Adrenal gland (tissue), 12 donors: ENCODE results near the gene TMEM79. TPM values are rescaled to one million over a fixed set of nuclear protein-coding genes. Genes with fewer than 3 reads are reported as not detected.

Experiments
- DNase-seq, 7 donors: peaks; one replicate each; pipeline ENCODE4 v3.0.0-alpha.2; 2019 to 2020
- H3K27ac ChIP-seq, 5 donors: fragments of 200-600 bp; sonication (generic) in 4 of 5; 1 replicate in 3 of 5; 2 replicates in 2 of 5; pipeline versions ENCODE4 v1.5.1 to v1.8.0; 2016 to 2020; ENCODE audit warnings: mild to moderate bottlenecking in 1 of 5
- H3K27me3 ChIP-seq: fragments of 200-600 bp; 2 replicates; pipeline ENCODE4 v1.8.0; 2021
- H3K36me3 ChIP-seq, 2 donors: fragments of 200-600 bp; replicated peaks in 1 of 2; 1 replicate in 1 of 2; 2 replicates in 1 of 2; pipeline versions ENCODE4 v1.5.1 to v1.8.0; 2018 to 2022
- H3K4me1 ChIP-seq, 2 donors: fragments of 200-600 bp; replicated peaks in 1 of 2; 1 replicate in 1 of 2; 2 replicates in 1 of 2; pipeline versions ENCODE4 v1.5.1 to v1.8.0; 2018 to 2021
- H3K4me3 ChIP-seq, 4 donors: fragments of 200-600 bp; sonication (generic) in 3 of 4; one replicate each; pipeline ENCODE4 v1.5.1; 2016 to 2018
- H3K9me3 ChIP-seq, 3 donors: fragments of 200-600 bp; sonication (generic) in 1 of 3; replicated peaks in 1 of 3; 1 replicate in 2 of 3; 2 replicates in 1 of 3; pipeline versions ENCODE4 v1.5.1 to v1.8.0; 2016 to 2021
- POLR2A ChIP-seq, 2 donors: fragments of 450-650 bp; IDR thresholded peaks; one replicate each; pipeline ENCODE4 v1.6.1; 2017; ENCODE audit warnings: antibody characterized with exemption in 2 of 2, mild to moderate bottlenecking in 2 of 2, moderate library complexity in 1 of 2
- WGBS, 4 donors: extraction: QIAGEN DNeasy Blood & Tissue Kit in 2 of 4; methylation state at CpG; one replicate each; pipeline versions ENCODE4 v1.1.5 to v1.1.7; 2013 to 2017; 5-methylcytosine and 5-hydroxymethylcytosine counted together
- intact Hi-C, 2 donors: fragments of 100-400 bp; cut with DNase I; formaldehyde crosslinking; loops; one replicate each; pipeline versions ENCODE4 v1.14.1 to v1.15.0; 2022 to 2023
- polyA plus RNA-seq, 3 donors: library from polyadenylated mRNA; stranded (reverse); fragments of 200-250 nt in 2 of 3; fragments of 350-450 nt in 1 of 3; fragmentation: Illumina TruSeq in 1 of 3; extraction: RNeasy Lipid Tissue Mini Kit (QIAGEN cat#74804) in 1 of 3; gene quantifications; one replicate each; pipeline ENCODE4 v1.2.3, GENCODE V29; 2013 to 2014
- total RNA-seq, 9 donors: library from RNA; depleted of rRNA in 4 of 9; stranded (reverse); fragments of >200 nt in 4 of 9; fragments of 120-200 nt in 1 of 9; fragmentation: NEBNext Ultra II Directional in 1 of 9; extraction: Animal tissue kit (Norgen Biotek cat#: 25700) in 1 of 9; gene quantifications; one replicate each; pipeline versions ENCODE4 v1.1.0 to v1.2.4, GENCODE V29; 2013 to 2023
- TF ChIP-seq, protein P1 (sequence below), 6 experiments: fragments of 450-650 bp in 4 of 6; fragments of 200-600 bp in 2 of 6; sonication (generic) in 1 of 6; IDR thresholded peaks; 1 replicate in 5 of 6; 2 replicates in 1 of 6; pipeline versions ENCODE4 v1.5.1 to v1.8.0; 2016 to 2021; ENCODE audit warnings: antibody characterized with exemption in 6 of 6, mild to moderate bottlenecking in 2 of 6, moderate library complexity in 1 of 6
- donor health status: healthy with polysubstance abuse.
- donor health status: Bipolar disorder and iron deficiency.
- donor health status: DM: yes; HTN: yes; CAD: no.
- donor health status: DM: no; HTN: no; CAD: no.
- donor health status: DM: no; HTN: no; CAD: no.
- donor health status: DM: yes; HTN: yes; CAD: no.

The TMEM79 gene
- total and polyA plus RNA-seq, 12 donors = 1.0 to 6.3 (median 3.1) TPM

DNA sequence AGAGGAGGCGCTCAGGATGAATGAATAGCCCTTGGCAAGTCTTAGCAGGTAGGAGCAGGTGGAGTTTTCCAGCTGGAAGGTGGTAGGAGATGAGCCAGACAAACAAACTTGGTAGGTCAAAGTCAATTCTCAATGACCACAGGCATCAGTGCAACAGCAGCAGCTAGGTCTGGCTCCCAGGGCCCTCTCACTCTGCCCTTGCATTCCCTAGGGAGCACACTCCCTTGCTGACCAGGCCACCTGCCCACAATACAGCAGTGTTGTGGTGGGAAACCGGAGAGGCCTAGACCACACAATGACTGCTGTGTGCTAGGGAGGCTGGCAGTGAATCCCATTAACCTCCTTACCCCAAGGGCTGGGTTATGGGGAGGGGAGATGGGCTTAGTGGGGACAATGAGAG, 23.2 kb upstream of the TMEM79 start:
- H3K36me3 ChIP-seq = peaks cover 0 to 94% of the 10 kb centered on the region in 2 donors
- WGBS, 4 donors = 89 to 95% (median 93%) methylated on average over 2 of the region's 2 CpGs

DNA sequence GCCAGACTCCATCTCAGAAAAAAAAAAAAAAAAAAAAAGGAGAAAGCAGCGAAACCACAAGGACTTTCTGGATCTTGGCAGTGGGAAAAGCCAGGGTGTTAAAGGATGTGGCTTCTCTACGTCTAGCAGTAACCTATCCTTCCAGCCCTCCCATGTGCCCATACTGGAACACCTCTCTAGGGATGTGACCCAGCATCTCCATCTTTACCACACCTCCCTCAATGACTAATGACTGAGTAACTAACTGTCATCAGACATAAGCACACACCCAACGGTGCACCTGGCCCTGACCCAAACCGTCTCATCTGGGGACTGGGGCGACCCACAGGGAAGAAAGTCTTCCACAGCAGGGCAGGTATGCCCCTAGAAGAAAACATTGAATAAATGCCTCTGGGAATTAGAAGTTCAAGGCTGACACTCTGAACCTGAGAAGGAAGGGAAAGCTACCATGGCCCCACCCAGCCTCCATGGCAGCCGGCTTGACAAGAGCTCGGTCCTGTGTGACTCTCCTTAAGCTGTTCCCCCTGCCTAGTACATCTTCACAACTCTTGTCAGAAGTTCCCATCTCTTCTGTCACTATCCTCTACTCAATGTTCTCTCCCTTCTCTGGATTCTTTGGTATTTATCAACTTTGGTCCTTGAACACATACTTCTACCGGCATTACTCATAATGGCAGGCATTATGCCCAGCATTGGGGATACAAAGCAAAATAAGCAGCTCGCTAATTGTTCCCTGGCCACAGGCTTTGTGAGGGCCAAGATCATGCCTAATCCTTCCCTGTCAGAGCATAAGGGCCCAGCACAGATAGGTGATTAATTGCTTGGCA, 21.5 kb upstream of the TMEM79 start:
- H3K9me3 ChIP-seq = no peaks in the 10 kb centered on the region
- H3K4me3 ChIP-seq = no peak overlapping the region
- H3K4me1 ChIP-seq = peaks cover 4 to 12% of the 10 kb centered on the region in 2 donors
- 49 to 59% (median 53%) methylated on average over 9 of the region's 9 CpGs for whole genome bisulfite sequencing, 4 donors
- no peaks in the 10 kb centered on the region for H3K27me3 ChIP-seq
- peak; percentile 51 to 81 (median 75) for DNase-seq
- H3K36me3 ChIP-seq = peaks cover 0 to 94% of the 10 kb centered on the region in 2 donors
- intact Hi-C loops = no loop called here
- TF ChIP-seq, protein P1, sequence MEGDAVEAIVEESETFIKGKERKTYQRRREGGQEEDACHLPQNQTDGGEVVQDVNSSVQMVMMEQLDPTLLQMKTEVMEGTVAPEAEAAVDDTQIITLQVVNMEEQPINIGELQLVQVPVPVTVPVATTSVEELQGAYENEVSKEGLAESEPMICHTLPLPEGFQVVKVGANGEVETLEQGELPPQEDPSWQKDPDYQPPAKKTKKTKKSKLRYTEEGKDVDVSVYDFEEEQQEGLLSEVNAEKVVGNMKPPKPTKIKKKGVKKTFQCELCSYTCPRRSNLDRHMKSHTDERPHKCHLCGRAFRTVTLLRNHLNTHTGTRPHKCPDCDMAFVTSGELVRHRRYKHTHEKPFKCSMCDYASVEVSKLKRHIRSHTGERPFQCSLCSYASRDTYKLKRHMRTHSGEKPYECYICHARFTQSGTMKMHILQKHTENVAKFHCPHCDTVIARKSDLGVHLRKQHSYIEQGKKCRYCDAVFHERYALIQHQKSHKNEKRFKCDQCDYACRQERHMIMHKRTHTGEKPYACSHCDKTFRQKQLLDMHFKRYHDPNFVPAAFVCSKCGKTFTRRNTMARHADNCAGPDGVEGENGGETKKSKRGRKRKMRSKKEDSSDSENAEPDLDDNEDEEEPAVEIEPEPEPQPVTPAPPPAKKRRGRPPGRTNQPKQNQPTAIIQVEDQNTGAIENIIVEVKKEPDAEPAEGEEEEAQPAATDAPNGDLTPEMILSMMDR (IDR thresholded peaks at IDR 0.05) = no peak
- TF ChIP-seq POLR2A (IDR thresholded peaks at IDR 0.05) = no peak
- H3K27ac ChIP-seq = peak overlapping the region in 4 of 5 donors; percentile 10 to 69 (median 38)

More for the DNA sequence above, 23.2 kb upstream of the TMEM79 start:
- H3K27ac ChIP-seq = no peak overlapping the region
- no peak overlapping the region for H3K4me3 ChIP-seq
- H3K27me3 ChIP-seq = no peaks in the 10 kb centered on the region
- intact Hi-C loops = no loop called here
- no peak for DNase-seq
- H3K4me1 ChIP-seq = peaks cover 4 to 12% of the 10 kb centered on the region in 2 donors
- TF ChIP-seq POLR2A (IDR thresholded peaks at IDR 0.05) = no peak
- no peaks in the 10 kb centered on the region for H3K9me3 ChIP-seq

DNA sequence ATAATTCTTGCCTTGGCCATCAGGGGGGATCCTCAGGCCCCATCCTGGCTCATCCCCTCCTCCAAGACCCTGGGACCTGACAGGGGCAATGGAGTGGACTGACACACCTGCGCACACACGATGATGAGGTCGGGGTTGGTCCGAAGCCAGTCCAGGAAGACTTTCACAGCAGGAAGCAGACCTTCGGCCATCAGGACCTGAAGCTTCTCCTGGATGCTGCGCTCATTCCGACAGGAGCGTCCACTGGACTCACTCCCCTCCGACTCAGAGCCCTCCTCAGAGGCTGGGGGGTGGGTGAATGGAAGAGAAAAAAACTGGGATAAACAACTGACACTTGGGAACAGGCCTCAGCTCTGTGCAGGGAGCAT, 20.9 kb upstream of the TMEM79 start:
- H3K27me3 ChIP-seq = no peaks in the 10 kb centered on the region
- H3K4me1 ChIP-seq = peaks cover 4 to 12% of the 10 kb centered on the region in 2 donors
- H3K4me3 ChIP-seq = no peak overlapping the region
- no peak for DNase-seq
- peak overlapping the region in 3 of 5 donors; percentile 10 to 69 (median 67) for H3K27ac ChIP-seq
- intact Hi-C loops = no loop called here
- peaks cover 0 to 94% of the 10 kb centered on the region in 2 donors for H3K36me3 ChIP-seq
- WGBS, 4 donors = 72 to 90% (median 82%) methylated on average over 8 to 9 of the region's 9 CpGs
- no peaks in the 10 kb centered on the region for H3K9me3 ChIP-seq
- TF ChIP-seq, protein P1 (IDR thresholded peaks at IDR 0.05) = no peak
- TF ChIP-seq POLR2A (IDR thresholded peaks at IDR 0.05) = no peak

DNA sequence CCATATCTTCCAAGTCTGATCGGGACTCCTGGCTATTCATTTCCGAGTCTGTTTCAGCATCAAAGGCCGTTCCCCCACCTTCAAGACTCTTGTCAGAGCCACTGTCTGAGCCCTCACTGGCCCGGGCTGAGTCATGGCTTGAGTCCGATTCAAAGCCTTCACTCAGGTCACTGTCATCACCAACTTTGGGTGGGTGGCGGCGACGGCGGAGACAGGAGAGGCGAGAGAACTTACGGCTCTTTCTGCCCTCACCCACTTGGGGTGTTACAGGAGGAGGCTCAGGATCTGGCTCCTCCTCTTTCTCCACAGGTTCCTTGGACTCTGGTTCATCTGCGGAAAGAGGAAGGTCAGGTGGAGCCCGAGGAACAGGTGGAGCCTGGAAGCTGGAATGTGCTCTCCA, 18.1 kb upstream of the TMEM79 start:
- no peak overlapping the region for H3K27ac ChIP-seq
- H3K27me3 ChIP-seq = no peaks in the 10 kb centered on the region
- H3K36me3 ChIP-seq = peaks cover 0 to 93% of the 10 kb centered on the region in 2 donors
- intact Hi-C loops = no loop called here
- 85 to 90% (median 88%) methylated on average over 9 to 13 of the region's 13 CpGs for WGBS, 4 donors
- DNase-seq = no peak
- H3K4me1 ChIP-seq = peaks cover 4 to 12% of the 10 kb centered on the region in 2 donors
- TF ChIP-seq, protein P1 (IDR thresholded peaks at IDR 0.05) = no peak
- TF ChIP-seq POLR2A (IDR thresholded peaks at IDR 0.05) = no peak
- H3K9me3 ChIP-seq = no peaks in the 10 kb centered on the region
- H3K4me3 ChIP-seq = no peak overlapping the region
